ACC112 (cell line): Measurements from ENCODE around the gene INSL3.
A peak's percentile ranks its signal among the peaks of the same experiment; 100 is the strongest.

Experiments used
- H2AFZ ChIP-seq: fragments of 200-600 bp; sonication (generic); one replicate; pipeline ENCODE4 v1.6.0; 2017; ENCODE audit warnings: antibody characterized with exemption, low read length; ENCODE audit not compliant: unreplicated experiment
- H3K27ac ChIP-seq: fragments of 200-600 bp; sonication (generic); 2 replicates; pipeline ENCODE4 v1.5.1; 2014; ENCODE audit warnings: low read depth, mild to moderate bottlenecking, antibody characterized with exemption, low read length, moderate library complexity
- H3K27me3 ChIP-seq: fragments of 200-600 bp; sonication (generic); 2 replicates; pipeline ENCODE4 v1.6.1; 2014; ENCODE audit warnings: mild to moderate bottlenecking, antibody characterized with exemption, low read length, moderate library complexity, mixed read lengths; ENCODE audit not compliant: insufficient read depth
- H3K36me3 ChIP-seq: fragments of 200-600 bp; sonication (generic); 2 replicates; pipeline ENCODE4 v1.6.1; 2016; ENCODE audit warnings: mild to moderate bottlenecking, antibody characterized with exemption, low read length, moderate library complexity, mixed read lengths; ENCODE audit not compliant: insufficient read depth
- H3K4me1 ChIP-seq: fragments of 200-600 bp; sonication (generic); one replicate; pipeline ENCODE4 v1.6.1; 2016; ENCODE audit warnings: low read length, mixed read lengths; ENCODE audit not compliant: insufficient read depth, unreplicated experiment, control insufficient read depth
- H3K4me3 ChIP-seq: fragments of 200-600 bp; sonication (generic); 2 replicates; pipeline ENCODE4 v1.5.1; 2014; ENCODE audit warnings: mild to moderate bottlenecking, low read depth, low read length
- H3K79me2 ChIP-seq: fragments of 200-600 bp; sonication (generic); one replicate; pipeline ENCODE4 v1.6.0; 2016; ENCODE audit warnings: low read length; ENCODE audit not compliant: control insufficient read depth, unreplicated experiment, insufficient read depth

Gene INSL3

GRCh38 chr19:17843292-17843827 is 22.0 kb upstream of the INSL3 start:
- peaks cover 3% of the 10 kb centered on the region for H3K79me2 ChIP-seq
- H3K27ac ChIP-seq = no peak overlapping the region
- no peak overlapping the region for H2AFZ ChIP-seq
- H3K4me3 ChIP-seq = no peak overlapping the region; the same call in 1 of the 2 replicates
- H3K4me1 ChIP-seq = no peaks in the 10 kb centered on the region
- no peaks in the 10 kb centered on the region for H3K36me3 ChIP-seq
- no peaks in the 10 kb centered on the region for H3K27me3 ChIP-seq

- H3K27ac ChIP-seq = no peak overlapping the region
- H3K79me2 ChIP-seq = peaks cover 3% of the 10 kb centered on the region
- H3K36me3 ChIP-seq = no peaks in the 10 kb centered on the region
- peak overlapping the region; percentile 79 for H3K4me3 ChIP-seq
- peak overlapping the region; percentile 50 for H2AFZ ChIP-seq
- no peaks in the 10 kb centered on the region for H3K4me1 ChIP-seq
- no peaks in the 10 kb centered on the region for H3K27me3 ChIP-seq
Measured at GRCh38 chr19:17842663-17843291, 21.5 kb upstream of the INSL3 start.

- Histone ChIP-seq H2AFZ (peak overlapping the region; percentile 50), H3K27ac (no peak overlapping the region), H3K36me3 (no peaks in the 10 kb centered on the region), H3K79me2 (peaks cover 3% of the 10 kb centered on the region), H3K4me3 (peak overlapping the region; percentile 79), H3K27me3 (no peaks in the 10 kb centered on the region), H3K4me1 (no peaks in the 10 kb centered on the region)
Measured at GRCh38 chr19:17841810-17842662, 20.7 kb upstream of the INSL3 start.

GRCh38 chr19:17841371-17841809 is 20.1 kb upstream of the INSL3 start:
- Histone ChIP-seq H3K4me3 (no peak overlapping the region), H3K27ac (no peak overlapping the region), H3K27me3 (no peaks in the 10 kb centered on the region), H3K4me1 (no peaks in the 10 kb centered on the region), H3K36me3 (no peaks in the 10 kb centered on the region), H2AFZ (no peak overlapping the region), H3K79me2 (peaks cover 3% of the 10 kb centered on the region)

GRCh38 chr19:17840019-17840418 is 18.7 kb upstream of the INSL3 start:
- no peak overlapping the region for H3K4me3 ChIP-seq
- H2AFZ ChIP-seq = no peak overlapping the region
- no peaks in the 10 kb centered on the region for H3K36me3 ChIP-seq
- H3K79me2 ChIP-seq = peaks cover 3% of the 10 kb centered on the region
- H3K4me1 ChIP-seq = no peaks in the 10 kb centered on the region
- H3K27ac ChIP-seq = no peak overlapping the region
- no peaks in the 10 kb centered on the region for H3K27me3 ChIP-seq

GRCh38 chr19:17837972-17838371 is 16.7 kb upstream of the INSL3 start:
- H3K4me1 ChIP-seq = no peaks in the 10 kb centered on the region
- H3K27ac ChIP-seq = no peak overlapping the region
- no peaks in the 10 kb centered on the region for H3K79me2 ChIP-seq
- H3K36me3 ChIP-seq = no peaks in the 10 kb centered on the region
- H3K27me3 ChIP-seq = no peaks in the 10 kb centered on the region
- no peak overlapping the region for H3K4me3 ChIP-seq
- no peak overlapping the region for H2AFZ ChIP-seq

- Histone ChIP-seq H3K36me3 (no peaks in the 10 kb centered on the region), H3K79me2 (no peaks in the 10 kb centered on the region), H3K27me3 (no peaks in the 10 kb centered on the region), H3K4me3 (no peak overlapping the region), H2AFZ (no peak overlapping the region), H3K4me1 (no peaks in the 10 kb centered on the region), H3K27ac (no peak overlapping the region)
Measured at GRCh38 chr19:17836530-17836929, 15.2 kb upstream of the INSL3 start.

GRCh38 chr19:17835182-17836006 is 14.1 kb upstream of the INSL3 start:
- H3K27me3 ChIP-seq = no peaks in the 10 kb centered on the region
- H3K4me1 ChIP-seq = no peaks in the 10 kb centered on the region
- H3K79me2 ChIP-seq = no peaks in the 10 kb centered on the region
- H3K4me3 ChIP-seq = no peak overlapping the region
- H2AFZ ChIP-seq = no peak overlapping the region
- H3K36me3 ChIP-seq = peaks cover 2% of the 10 kb centered on the region; the same call in 1 of the 2 replicates
- no peak overlapping the region for H3K27ac ChIP-seq

- Histone ChIP-seq H3K4me1 (no peaks in the 10 kb centered on the region), H3K27ac (no peak overlapping the region), H3K27me3 (no peaks in the 10 kb centered on the region)
Measured at GRCh38 chr19:17834350-17835181, 13.2 kb upstream of the INSL3 start.

More at GRCh38 chr19:17834350-17835181, 13.2 kb upstream of the INSL3 start:
- H2AFZ ChIP-seq = no peak overlapping the region
- H3K79me2 ChIP-seq = no peaks in the 10 kb centered on the region
- H3K4me3 ChIP-seq = no peak overlapping the region
- peaks cover 2% of the 10 kb centered on the region; the same call in 1 of the 2 replicates for H3K36me3 ChIP-seq
